ENCODE results near the gene INHBC.

Gene INHBC

DNA sequence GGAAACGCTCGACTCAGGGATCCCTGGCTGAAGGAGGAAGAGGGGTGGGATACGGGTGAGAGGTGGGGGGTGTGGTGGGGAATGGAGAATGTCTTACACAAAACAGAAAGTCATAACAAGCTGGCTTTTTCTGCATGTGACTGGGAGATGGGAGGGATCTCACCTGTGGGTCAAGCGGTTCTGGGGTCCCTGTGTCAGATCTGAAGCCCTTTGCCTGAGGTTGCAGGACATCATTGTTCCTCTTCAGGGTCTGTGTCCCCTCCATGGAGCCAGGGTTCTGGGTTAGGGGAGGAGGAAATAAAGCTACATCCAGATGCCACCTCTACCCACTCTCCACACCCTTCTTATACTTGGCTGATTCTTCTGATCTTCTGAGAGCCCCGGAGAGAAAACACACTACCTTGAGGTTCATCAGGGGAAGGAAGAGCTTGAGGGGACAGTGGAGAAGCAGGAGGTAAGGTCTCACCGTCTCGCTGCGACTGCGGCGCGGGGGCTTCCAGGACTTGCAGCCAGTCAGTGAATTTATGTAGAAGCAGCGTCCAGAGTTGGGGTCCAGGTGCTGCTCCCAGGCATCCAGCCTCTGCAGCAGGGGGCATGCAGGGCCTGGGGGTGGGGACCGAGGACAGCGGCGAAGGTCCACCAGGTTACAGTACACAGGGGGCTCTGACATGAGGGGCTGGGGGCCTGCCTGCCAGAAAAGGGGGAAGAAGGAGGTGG lies 42.6 kb downstream of the INHBC start:
- Histone ChIP-seq H4K20me1 (peaks cover 0 to 39% (median 14%) of the 10 kb centered on the region in 11 experiments; a peak in 10 of 22 replicates), H3K27ac (peak overlapping the region; percentile 76 to 92 (median 84)), H3K9ac (peak overlapping the region; percentile 80 to 91 (median 83)), H3K27me3 (no peaks in the 10 kb centered on the region; a peak in 3 of 22 replicates), H3K36me3 (peaks cover 17 to 39% (median 34%) of the 10 kb centered on the region in 11 experiments; a peak in 19 of 22 replicates), H3K9me3 (replicated peaks in 1 of 11) (no peaks in the 10 kb centered on the region), H3K4me2 (peak overlapping the region; percentile 97 to 100 (median 99)), H3K4me1 (peaks cover 58 to 84% (median 68%) of the 10 kb centered on the region in 10 experiments), H3K4me3 (peak overlapping the region; percentile 56 to 88 (median 74))
- TF ChIP-seq Cebpa-rat (IDR thresholded peaks at IDR 0.05): no peak

DNA sequence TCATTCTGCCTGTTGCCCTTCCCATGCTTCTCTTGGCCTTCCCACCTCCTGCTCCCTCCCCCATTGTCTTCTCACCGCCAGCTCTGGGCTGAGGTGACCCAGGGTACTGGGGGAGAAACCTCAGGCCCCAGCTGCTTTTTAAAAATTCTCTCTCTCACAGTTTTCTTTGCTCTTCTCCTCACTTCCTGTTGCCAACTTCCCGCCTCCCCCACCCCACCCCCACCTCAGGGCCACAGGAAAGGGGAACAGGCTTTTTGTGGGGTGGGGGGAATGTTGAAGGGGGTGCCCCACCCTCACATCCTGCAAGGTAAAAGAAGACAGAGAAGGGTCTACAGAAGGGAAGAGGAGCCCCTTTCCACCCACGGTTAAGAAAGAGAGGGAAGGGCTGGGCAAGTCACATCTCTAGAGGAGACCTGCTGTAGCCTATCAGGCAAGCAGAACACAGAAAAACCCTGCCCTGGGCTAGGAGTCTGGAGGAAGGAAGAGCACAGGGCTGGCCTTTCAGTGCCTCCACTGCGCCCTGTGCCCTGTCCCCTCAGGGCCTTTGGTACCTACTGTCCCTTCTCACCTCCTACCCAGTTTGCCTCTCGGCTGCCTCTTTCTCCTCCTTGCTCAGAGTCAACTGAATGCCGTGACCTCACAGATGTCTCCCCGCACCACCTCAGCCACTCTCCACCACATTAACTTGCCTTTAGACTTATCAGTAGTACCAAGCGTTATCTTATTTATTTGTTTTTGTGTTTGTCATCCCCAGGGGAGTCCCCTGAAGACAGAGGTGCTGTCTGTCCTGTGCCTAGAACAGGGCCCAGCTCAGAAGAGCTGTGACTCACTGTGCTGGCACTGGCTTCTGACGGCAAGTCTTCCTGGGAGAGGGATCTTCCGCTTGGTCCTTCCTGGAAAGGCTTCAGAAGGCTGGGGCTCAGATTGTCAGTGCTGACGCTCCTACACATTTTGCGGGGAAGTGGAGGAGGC lies 43.4 kb downstream of the INHBC start:
- Histone ChIP-seq H4K20me1 (peaks cover 0 to 30% (median 10%) of the 10 kb centered on the region in 11 experiments; a peak in 10 of 22 replicates), H3K27me3 (no peaks in the 10 kb centered on the region; a peak in 3 of 22 replicates), H3K4me1 (peaks cover 58 to 76% (median 66%) of the 10 kb centered on the region in 10 experiments), H3K4me3 (peak overlapping the region; percentile 56 to 88 (median 74)), H3K27ac (peak overlapping the region; percentile 76 to 92 (median 84)), H3K36me3 (peaks cover 13 to 30% (median 25%) of the 10 kb centered on the region in 11 experiments; a peak in 19 of 22 replicates), H3K9ac (peak overlapping the region; percentile 80 to 91 (median 83)), H3K9me3 (replicated peaks in 1 of 11) (no peaks in the 10 kb centered on the region), H3K4me2 (peak overlapping the region; percentile 97 to 100 (median 99))
- TF ChIP-seq Cebpa-rat (IDR thresholded peaks at IDR 0.05): no peak

DNA sequence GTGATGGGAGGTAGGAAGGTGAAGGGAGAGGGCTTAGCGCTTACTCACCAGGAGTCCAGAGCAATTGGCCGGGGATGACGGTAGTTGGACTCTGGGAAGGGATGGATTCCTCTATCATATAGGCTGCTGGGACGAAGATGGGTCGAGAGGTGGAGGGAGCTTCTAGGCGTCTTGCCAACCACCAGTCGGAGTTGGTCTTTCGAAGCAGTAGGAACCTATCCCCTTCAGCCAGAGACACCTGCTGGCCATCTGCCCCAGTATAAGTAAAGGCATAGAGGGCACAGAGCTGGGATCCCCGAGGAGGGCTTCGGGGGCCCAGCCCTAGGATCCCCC lies 44.4 kb downstream of the INHBC start:
- Histone ChIP-seq H3K4me1 (peaks cover 55 to 70% (median 60%) of the 10 kb centered on the region in 10 experiments), H3K27ac (peak overlapping the region; percentile 76 to 92 (median 84)), H3K9me3 (replicated peaks in 1 of 11) (no peaks in the 10 kb centered on the region), H3K4me2 (peak overlapping the region; percentile 97 to 100 (median 99)), H3K9ac (peak overlapping the region in 10 of 11 experiments; percentile 43 to 91 (median 73); a peak in 13 of 22 replicates), H3K36me3 (peaks cover 9 to 20% (median 15%) of the 10 kb centered on the region in 11 experiments; a peak in 19 of 22 replicates), H4K20me1 (peaks cover 0 to 20% (median 7%) of the 10 kb centered on the region in 11 experiments; a peak in 9 of 22 replicates), H3K27me3 (no peaks in the 10 kb centered on the region; a peak in 3 of 22 replicates), H3K4me3 (peak overlapping the region in 8 of 10 experiments; percentile 6 to 88 (median 58); a peak in 10 of 20 replicates)
- TF ChIP-seq Cebpa-rat (IDR thresholded peaks at IDR 0.05): no peak

DNA sequence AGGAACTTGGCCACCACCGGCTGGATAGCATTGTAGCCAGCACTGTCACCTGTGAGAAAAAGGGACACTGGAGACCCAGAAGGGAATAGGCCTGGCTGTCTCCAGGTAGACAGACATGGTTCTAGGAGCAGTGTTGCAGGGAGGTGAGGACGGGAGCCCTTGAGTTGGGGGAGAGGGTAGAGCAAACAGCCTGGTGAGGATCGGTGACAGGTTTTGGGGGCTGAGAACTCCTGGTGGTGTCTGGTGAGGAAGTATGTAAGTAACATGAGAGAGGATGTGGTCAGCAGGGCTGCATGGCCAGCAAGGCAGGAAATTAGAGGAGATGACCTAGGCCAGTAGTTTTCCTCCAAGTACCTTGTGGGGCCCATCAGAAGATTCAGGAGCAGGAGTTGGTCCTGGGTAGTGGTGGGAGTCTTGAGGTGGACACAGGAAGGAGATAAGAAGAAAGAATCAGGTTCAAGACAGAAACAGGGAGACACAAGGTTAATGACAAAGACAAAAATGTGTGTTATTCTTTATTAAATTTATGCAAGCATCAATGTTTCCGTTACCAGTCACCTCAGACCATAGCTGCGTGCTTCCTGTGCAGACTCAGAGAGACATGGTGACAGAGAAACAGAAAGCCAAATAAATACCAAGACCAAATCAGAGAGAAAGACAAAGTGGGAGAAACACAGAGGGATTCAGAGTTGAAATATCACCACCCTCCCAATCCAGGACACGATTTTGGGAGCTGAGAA lies 45.0 kb downstream of the INHBC start, which contains the start of gene ARHGAP9:
Gene ARHGAP9 (minus strand): TSS at position 491 of the 740 bp plus-strand sequence. CDS start 460 bp downstream, at position 31.
- no peak for TF ChIP-seq Cebpa-rat (IDR thresholded peaks at IDR 0.05)
- H3K9me3 ChIP-seq (replicated peaks in 1 of 11): no peaks in the 10 kb centered on the region
- H4K20me1 ChIP-seq: peaks cover 0 to 15% (median 3%) of the 10 kb centered on the region in 11 experiments; a peak in 9 of 22 replicates
- peaks cover 50 to 65% (median 58%) of the 10 kb centered on the region in 10 experiments for H3K4me1 ChIP-seq
- H3K4me2 ChIP-seq: peak within 1 kb of the TSS; percentile 97 to 100 (median 99)
- peaks cover 4 to 15% (median 10%) of the 10 kb centered on the region in 11 experiments; a peak in 19 of 22 replicates for H3K36me3 ChIP-seq
- H3K27me3 ChIP-seq: no peaks in the 10 kb centered on the region; a peak in 3 of 22 replicates
- peak within 1 kb of the TSS; percentile 50 to 91 (median 82); a peak in 21 of 22 replicates for H3K9ac ChIP-seq
- H3K4me3 ChIP-seq: peak within 1 kb of the TSS in 9 of 10 experiments; percentile 6 to 88 (median 40); a peak in 12 of 20 replicates
- H3K27ac ChIP-seq: peak within 1 kb of the TSS; percentile 76 to 92 (median 84)

DNA sequence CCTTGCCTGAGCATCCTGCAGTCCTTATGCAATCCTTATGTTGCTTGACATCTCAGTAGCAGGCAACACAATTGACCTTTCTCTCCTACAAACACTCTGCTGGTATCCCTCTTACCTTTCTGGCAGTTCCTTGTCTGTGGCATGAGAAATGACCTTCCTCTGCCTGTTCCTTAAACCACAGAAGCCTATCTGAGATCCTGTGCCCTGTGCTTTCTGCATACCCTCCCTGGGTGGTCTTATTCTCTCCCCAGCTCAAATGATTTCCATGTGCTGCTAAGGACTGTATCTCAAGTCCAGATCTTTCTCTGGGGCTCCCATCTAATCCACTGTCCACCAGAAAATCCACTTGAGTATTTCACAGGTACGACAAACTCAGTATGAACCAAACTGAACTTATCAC lies 47.1 kb downstream of the INHBC start:
- H3K36me3 ChIP-seq: no peaks in the 10 kb centered on the region
- TF ChIP-seq Cebpa-rat (IDR thresholded peaks at IDR 0.05): no peak

DNA sequence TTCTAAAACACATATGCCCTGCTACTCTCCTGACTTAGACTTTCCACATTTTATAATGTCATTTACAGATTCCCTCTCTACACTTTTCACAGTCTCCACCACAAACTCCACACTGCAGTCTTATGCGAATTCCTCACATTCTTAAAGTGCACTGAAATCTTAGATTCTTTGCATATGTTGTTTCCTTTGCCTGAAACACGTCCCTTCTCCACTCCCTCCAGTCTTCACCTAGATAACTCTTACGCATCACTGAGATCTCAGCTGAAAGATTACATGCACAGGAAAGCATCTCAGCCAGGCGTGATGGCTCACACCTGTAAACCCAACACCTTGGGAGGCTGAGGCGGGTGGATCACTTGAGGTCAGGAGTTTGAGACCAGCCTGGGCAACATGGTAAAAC lies 48.9 kb downstream of the INHBC start:
- TF ChIP-seq Cebpa-rat (IDR thresholded peaks at IDR 0.05): no peak
- Histone ChIP-seq H3K27ac (no peak overlapping the region), H3K9ac (no peak overlapping the region), H3K4me1 (peaks cover 28 to 42% (median 33%) of the 10 kb centered on the region in 10 experiments), H3K4me3 (no peak overlapping the region), H3K27me3 (no peaks in the 10 kb centered on the region), H3K36me3 (no peaks in the 10 kb centered on the region), H4K20me1 (peaks cover 0 to 2% (median 0%) of the 10 kb centered on the region in 11 experiments; a peak in 4 of 22 replicates), H3K9me3 (replicated peaks in 1 of 11) (no peaks in the 10 kb centered on the region), H3K4me2 (no peak overlapping the region)

More for the DNA sequence above, 47.1 kb downstream of the INHBC start:
- no peaks in the 10 kb centered on the region for H3K27me3 ChIP-seq
- H3K27ac ChIP-seq: no peak overlapping the region
- no peaks in the 10 kb centered on the region for H3K9me3 ChIP-seq (replicated peaks in 1 of 11)
- peaks cover 34 to 44% (median 40%) of the 10 kb centered on the region in 10 experiments for H3K4me1 ChIP-seq
- no peak overlapping the region for H3K4me3 ChIP-seq
- H3K9ac ChIP-seq: no peak overlapping the region
- H3K4me2 ChIP-seq: 0 out of 22 replicates have a peak overlapping the region, but pooled peaks of 1 of the 11 experiments have one; percentile 100
- no peaks in the 10 kb centered on the region for H4K20me1 ChIP-seq

DNA sequence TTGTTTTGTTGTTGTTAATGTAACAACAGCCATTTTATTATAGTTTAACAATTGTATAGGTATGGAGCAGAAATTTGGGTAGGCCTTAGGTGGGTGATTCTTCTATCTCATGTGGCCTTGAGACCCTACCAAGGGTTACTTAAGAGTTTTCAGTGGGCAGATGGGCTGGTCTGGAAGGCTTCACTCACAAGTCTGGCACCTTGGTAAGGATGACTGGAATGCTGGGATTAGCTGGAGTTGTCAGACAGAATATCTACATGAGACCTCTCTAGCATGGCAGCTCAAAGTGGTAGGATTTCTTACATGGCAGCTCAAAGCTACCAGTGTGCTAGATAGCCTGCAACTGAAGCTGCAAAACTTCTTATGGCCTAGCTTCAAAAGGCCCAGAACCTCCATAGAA lies 51.1 kb downstream of the INHBC start:
- no peak overlapping the region for H3K4me2 ChIP-seq
- H3K4me1 ChIP-seq: peaks cover 18 to 40% (median 26%) of the 10 kb centered on the region in 10 experiments
- no peaks in the 10 kb centered on the region for H3K27me3 ChIP-seq
- TF ChIP-seq Cebpa-rat (IDR thresholded peaks at IDR 0.05): no peak
- no peaks in the 10 kb centered on the region for H3K9me3 ChIP-seq (replicated peaks in 1 of 11)
- no peak overlapping the region for H3K27ac ChIP-seq
- H3K4me3 ChIP-seq: no peak overlapping the region
- no peak overlapping the region for H3K9ac ChIP-seq
- peaks cover 0 to 24% (median 18%) of the 10 kb centered on the region in 11 experiments; a peak in 16 of 22 replicates for H4K20me1 ChIP-seq
- H3K36me3 ChIP-seq: peaks cover 18 to 21% (median 19%) of the 10 kb centered on the region in 11 experiments

Data from BLaER1 treated with 17β-estradiol and CSF1 and Interleukin-3, amounts not matched to agents 10 nM and 100 nM (cell line).